ENCODE results near the gene CCDC102B.

- TF ChIP-seq POLR2A (IDR thresholded peaks at IDR 0.05) (no peak), CTCF (IDR thresholded peaks at IDR 0.05) (no peak)
These were observed 200.0 kb downstream of the CCDC102B start for GRCh38 chr18:68997845-68998244.

All from thyroid gland (tissue), 4 donors.